IPS-18c (cell line): Measurements from ENCODE around the gene ARAF.

Source experiments
- H3K4me3 ChIP-seq: 2 replicates; pipeline ENCODE4 v1.7.0; 2013; ENCODE audit warnings: low read depth, mild to moderate bottlenecking, low read length, moderate library complexity; ENCODE audit not compliant: insufficient read depth
- H3K9me3 ChIP-seq: one replicate; pipeline ENCODE4 v1.6.1; 2013; ENCODE audit warnings: mild to moderate bottlenecking, low read length, moderate library complexity; ENCODE audit not compliant: control insufficient read depth, insufficient read depth

Gene ARAF

GRCh38 chrX:47560179-47560933 is 649 bp upstream of the ARAF start:
- H3K4me3 ChIP-seq: peak overlapping the region; percentile 43; the same call in 1 of the 2 replicates
- H3K9me3 ChIP-seq: peaks cover 4% of the 10 kb centered on the region

DNA sequence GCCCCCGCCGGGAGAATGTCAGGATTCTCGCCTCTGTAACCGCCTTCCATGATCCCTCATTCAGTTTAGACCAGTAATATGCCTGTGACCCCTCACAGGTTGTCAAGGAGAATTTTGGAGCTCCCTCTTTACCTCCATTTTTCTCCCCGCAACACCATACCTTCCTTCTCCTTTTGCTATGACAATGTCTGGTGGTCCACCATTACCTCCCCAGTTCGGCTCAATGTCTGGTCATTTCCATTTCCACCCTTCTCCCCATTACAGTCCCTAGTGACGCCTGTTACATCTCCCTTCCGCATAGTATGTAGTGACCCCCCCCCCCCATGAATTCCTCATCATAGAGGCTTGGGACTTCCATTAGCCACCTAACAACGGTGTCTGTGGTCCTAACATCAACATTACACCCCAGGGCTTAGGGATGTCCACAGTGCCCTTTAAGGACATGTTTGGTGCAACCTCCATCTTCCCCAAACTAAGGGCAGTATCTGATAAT is 700 bp downstream of the ARAF start:
- Histone ChIP-seq H3K4me3 (peak overlapping the region; percentile 74), H3K9me3 (peaks cover 6% of the 10 kb centered on the region)

GRCh38 chrX:47562615-47563243 is 1.7 kb downstream of the ARAF start:
- Histone ChIP-seq H3K4me3 (no peak overlapping the region), H3K9me3 (peaks cover 6% of the 10 kb centered on the region)

- Histone ChIP-seq H3K4me3 (no peak overlapping the region), H3K9me3 (peaks cover 8% of the 10 kb centered on the region)
Observed at GRCh38 chrX:47563801-47564315, 2.9 kb downstream of the ARAF start.

- Histone ChIP-seq H3K9me3 (peaks cover 8% of the 10 kb centered on the region), H3K4me3 (no peak overlapping the region)
Observed at GRCh38 chrX:47564438-47565085, 3.6 kb downstream of the ARAF start.

- H3K4me3 ChIP-seq: no peak overlapping the region
- H3K9me3 ChIP-seq: peaks cover 11% of the 10 kb centered on the region
Observed at GRCh38 chrX:47566841-47567240, 5.8 kb downstream of the ARAF start.

- Histone ChIP-seq H3K9me3 (peaks cover 18% of the 10 kb centered on the region), H3K4me3 (no peak overlapping the region)
Observed at GRCh38 chrX:47568656-47569295, 7.8 kb downstream of the ARAF start.

GRCh38 chrX:47570794-47571193 is 9.8 kb downstream of the ARAF start:
- H3K4me3 ChIP-seq: no peak overlapping the region
- H3K9me3 ChIP-seq: peaks cover 24% of the 10 kb centered on the region

GRCh38 chrX:47571215-47571614 is 10.2 kb downstream of the ARAF start:
- H3K9me3 ChIP-seq: peaks cover 24% of the 10 kb centered on the region
- H3K4me3 ChIP-seq: no peak overlapping the region

- no peak overlapping the region for H3K4me3 ChIP-seq
- H3K9me3 ChIP-seq: peaks cover 26% of the 10 kb centered on the region
Observed at GRCh38 chrX:47571896-47572295, 10.9 kb downstream of the ARAF start.

- peak overlapping the region; percentile 56; the same call in 1 of the 2 replicates for H3K4me3 ChIP-seq
- peaks cover 26% of the 10 kb centered on the region for H3K9me3 ChIP-seq
Observed at GRCh38 chrX:47572773-47573340, 11.9 kb downstream of the ARAF start.

- Histone ChIP-seq H3K4me3 (peak overlapping the region; percentile 56), H3K9me3 (peaks cover 26% of the 10 kb centered on the region)
Observed at GRCh38 chrX:47573341-47574075, 12.5 kb downstream of the ARAF start.

DNA sequence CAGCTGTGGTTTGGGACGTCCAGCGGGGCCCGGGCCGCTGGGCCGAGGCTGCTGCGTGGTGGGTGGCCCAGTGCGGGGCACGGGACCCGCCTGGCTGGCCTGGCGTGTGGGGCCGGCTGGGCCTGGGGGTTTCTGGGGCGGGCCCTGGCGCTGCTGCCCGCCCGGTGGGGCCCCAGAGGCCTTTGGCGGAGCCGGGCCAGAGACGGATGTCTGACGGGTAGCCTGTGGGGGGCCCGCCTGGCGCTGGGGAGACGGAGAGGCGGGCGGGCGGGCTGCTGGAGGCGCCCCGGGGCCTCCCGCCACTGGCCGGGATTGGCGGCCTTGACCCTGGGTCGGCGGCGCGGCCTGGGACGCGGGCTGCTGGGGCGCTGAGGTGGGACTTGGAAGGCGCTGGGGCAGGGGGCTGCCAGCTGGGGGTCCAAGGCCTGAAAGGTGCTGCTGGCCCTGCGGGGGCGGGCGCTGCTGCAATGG is 13.1 kb downstream of the ARAF start:
- H3K4me3 ChIP-seq: peak overlapping the region; percentile 56; the same call in 1 of the 2 replicates
- peaks cover 24% of the 10 kb centered on the region for H3K9me3 ChIP-seq

DNA sequence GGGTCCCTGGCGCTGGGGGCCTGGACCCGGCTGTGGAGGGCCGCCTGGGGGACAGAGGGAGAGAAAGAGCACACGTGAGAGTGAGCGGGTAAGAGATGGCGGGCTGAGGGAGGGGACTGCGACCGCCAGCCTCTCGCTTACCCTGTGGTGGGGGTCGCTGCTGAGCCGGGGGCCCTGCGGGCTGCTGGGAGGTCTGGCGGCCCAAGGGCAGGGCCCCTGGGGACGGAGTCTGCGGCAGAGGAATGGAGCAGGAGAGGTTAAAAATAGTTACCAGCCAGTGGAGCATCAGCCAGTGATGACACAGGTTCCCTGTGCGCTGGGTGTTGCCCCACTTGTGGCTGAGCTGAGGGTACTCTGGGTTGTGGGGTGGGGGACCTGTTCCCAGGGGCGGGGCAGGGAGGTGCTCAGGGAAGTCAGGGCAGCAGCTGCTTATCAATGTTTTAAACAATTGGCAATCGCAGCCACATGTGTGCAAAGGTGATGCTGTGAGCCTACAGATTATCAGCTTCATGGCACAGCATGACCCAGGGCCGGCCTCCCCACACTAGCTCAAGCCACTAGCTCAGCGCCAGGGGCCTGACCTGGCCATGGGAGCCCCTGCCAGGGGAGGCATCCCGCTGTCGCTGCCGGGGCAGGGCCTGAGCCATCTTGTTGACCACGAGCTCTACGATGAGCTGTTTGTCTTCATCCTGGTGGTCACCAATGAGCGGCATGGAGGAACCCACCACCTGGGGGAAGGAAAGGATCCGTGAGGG is 13.7 kb downstream of the ARAF start:
- H3K9me3 ChIP-seq: peaks cover 24% of the 10 kb centered on the region
- H3K4me3 ChIP-seq: peak overlapping the region; percentile 56

DNA sequence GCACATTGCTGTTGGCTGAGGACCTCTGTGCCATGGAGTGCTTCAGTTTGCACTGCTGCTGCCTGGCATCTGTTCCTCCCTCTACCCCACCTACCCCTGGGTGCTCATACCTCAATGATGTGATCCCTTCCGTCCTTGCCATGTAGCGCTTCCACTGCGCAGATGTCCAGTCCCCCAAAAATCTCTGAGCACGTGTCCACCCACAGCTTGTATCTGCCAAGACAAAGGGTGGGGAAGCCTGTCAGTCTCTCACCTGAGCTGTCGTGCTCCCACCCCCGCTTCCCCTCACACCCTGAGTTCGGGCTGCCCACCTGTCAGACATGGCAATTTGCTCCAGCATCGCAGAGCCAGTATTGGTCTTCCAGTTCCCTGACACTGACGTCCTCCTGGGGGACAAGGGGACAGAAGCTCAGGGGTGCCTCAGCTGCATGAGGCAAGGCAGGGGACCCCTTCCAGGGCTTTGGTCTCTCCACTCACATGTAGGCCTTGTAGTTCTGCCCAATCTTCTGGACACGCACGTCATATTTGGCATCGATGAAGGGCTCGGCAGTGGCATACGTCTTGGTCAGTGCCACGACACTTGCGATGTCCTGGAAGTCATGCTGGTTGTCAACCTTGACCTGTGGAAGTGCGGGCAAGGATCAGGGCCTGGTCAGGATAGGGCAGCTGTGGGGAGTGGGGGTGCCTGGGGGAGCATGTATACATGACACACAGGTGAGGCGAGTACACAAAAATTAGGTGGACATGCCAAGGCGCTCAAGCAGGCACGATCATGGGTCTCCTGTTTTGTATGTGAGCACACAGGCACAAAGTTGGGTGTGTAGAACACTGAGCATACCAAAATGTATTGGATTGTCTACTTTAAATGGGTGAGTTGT is 15.3 kb downstream of the ARAF start:
- Histone ChIP-seq H3K4me3 (no peak overlapping the region), H3K9me3 (peaks cover 19% of the 10 kb centered on the region)
